GM23338 (cell line): Measurements from ENCODE around the gene ZXDA. TPM values are rescaled to one million over a fixed set of nuclear protein-coding genes. Genes with fewer than 3 reads are reported as not detected.

Experiments
- polyA plus RNA-seq: library from polyadenylated mRNA; unstranded; fragments of >200 nt; fragmentation: Nextera tagmentation; extraction: Ambion mirVana; gene quantifications from 2 replicates; pipeline ENCODE4 v1.2.1, GENCODE V29; 2016
- total RNA-seq: library from RNA; depleted of rRNA; stranded (reverse); fragments of >200 nt; shearing (Covaris generic); gene quantifications from 2 replicates; pipeline ENCODE4 v1.2.3, GENCODE V29; 2014; rRNA removed

ZXDA gene
- total and polyA plus RNA-seq, 2 experiments from 2014 or later = 0.42 to 4.6 TPM

Other genes starting within 250 kb of the ZXDA start
- not detected in 2 replicates for gene NLRP2B, start 230.2 kb downstream of the ZXDA start, total RNA-seq
- not detected in 2 replicates for gene NLRP2B, start 230.2 kb downstream of the ZXDA start, polyA plus RNA-seq